GM19035 (cell line): Measurements from ENCODE around the gene EMC8.

ENCODE experiments used
- ATAC-seq: cut with Tn5 transposase; IDR thresholded peaks from one replicate; pipeline ENCODE4 v1.9.1; 2021; ENCODE audit not compliant: unreplicated experiment

EMC8 gene

DNA sequence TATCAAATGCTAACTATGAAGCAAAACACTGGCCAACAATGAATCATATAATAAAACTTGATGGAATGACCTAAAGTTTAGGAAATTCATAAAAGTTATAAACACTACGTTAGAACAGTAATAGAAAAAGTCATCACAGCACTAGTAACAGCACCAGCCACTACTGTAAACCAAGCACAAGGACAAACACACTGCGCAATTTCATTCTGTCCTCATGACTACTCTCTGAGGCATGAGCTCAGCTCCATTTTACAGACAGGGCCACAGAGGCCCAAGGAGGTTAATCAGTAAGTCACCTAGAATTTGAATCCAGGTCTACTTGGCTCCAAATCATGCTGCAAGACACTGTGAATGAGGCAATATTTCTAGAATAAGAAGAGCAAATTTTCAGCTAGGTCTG is 13.4 kb downstream of the EMC8 start:
- no peak for ATAC-seq

DNA sequence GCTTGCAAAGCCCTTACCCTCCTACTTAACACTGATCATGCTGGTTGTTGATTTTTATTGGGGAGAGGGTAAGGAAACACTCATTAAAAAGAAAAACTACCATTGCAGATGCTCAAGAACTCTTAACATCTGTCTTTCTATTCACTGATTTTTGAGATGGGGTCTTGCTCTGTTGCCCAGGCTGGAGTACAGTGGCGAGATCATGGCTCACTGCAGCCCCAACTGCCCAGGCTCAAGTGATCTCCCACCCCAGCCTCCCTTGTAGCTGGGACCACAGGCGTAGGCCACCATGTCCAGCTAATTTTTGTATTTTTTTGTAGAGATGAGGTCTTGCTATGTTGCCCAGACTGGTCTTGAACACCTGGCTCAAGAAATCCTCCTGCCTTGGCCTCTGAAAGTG is 14.5 kb downstream of the EMC8 start:
- ATAC-seq: no peak

DNA sequence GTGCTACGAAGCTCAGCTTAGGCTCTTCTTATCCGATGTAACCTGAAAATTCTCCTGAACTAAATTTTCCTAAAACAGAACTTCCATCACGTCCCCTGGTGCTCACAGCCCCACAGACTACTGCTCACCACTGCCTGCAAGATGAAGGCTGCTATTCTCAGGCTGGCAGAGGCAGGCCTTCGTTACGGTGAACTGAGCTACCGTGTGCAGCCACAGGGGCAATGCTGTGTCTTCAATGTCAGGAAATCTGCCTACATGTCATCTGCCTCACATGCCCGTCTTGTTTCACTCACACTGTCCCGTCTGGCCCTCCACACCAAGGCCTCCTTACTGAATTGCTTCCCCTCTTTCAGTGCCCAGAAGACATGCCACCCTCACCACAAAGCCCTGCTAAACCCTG is 15.9 kb downstream of the EMC8 start:
- ATAC-seq: no peak

DNA sequence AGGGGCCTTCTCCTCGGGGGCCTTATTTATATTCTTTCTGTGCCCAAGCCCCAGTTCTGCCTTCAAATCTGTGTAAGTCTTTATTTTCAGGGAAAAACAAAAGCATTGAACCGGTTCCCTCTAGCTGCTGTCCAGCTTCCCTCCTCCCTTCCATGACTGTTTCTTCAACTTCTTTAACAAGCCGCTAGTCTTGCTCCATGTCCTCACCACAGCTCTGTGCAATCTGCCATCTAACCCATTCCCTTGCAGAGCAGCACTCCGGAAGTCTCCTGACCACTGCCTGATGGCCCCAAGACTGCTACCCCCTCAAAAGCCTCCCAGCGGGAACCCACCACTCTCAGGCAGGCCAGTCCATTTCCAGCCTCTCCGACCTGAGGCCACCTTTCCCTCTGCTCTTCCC is 16.9 kb downstream of the EMC8 start:
- ATAC-seq: no peak

DNA sequence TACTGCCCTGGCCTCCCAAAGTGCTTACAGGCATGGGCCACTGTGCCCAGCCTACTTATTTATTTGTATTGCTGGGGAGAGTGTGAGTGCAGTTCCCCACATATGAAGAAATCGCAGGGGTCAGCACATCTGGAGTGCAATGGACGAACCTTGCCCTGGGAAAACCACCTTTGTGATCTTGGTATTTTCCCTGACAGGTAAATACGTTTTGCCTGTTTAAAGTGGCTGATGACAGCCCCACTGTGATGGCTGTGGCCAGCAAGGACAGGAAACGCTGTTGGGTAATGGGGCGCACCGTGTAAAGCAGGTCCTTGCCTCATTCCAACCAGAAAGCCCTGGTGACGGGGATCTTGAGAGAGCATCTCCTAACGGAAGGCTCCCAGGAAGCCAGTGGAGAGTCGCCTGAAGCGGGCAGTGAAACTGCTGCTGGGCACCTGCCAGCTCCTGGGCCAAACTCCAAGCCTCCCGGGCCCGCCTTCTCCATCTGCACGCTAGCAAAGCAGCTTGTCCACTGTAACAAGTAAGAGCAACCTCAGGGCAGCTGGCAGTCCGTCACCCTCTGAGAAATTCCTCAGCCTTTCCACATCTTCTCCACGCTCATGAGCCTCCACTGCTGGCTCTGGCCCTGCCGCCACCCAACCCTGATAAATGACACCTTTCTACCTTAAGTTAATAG is 17.5 kb downstream of the EMC8 start:
- no peak for ATAC-seq

DNA sequence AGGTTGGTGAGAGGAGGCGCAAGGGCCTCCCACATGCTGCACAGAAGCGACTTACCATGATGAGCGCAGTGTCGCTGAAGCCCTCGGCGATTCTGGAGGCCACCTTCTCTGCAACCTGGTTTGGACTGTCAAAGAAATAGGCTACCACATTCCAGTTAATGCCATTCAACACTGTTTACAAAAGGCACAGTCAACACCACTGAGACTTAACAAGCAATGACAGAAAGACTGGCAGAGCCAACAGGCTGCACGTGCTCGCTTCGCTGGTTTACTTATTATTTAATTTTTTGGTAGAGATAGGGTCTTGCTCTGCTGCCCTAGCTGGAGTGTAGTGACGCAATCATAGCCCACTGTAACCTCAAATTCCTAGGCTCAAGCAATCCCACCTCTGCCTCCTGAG is 18.2 kb downstream of the EMC8 start:
- no peak for ATAC-seq

DNA sequence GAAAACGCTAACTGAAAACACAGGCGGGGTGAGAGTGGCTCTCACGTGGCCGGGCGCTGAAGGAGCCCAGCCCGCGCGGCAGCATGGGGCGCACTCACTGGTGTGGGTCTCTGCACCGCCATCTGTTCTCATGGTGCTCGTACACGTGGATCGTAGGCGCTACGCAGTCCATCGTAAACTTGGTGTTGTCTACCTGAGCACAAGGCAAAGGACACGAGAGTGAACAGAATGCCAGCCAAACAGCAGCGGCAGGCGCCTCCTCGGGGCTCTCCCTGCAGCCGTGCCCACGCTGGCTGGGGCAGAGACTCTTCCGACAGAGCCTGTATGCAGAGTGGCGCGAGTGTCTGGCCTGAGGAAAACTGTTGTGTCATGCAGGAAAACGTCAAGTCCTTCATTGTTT is 19.1 kb downstream of the EMC8 start:
- ATAC-seq: no peak

DNA sequence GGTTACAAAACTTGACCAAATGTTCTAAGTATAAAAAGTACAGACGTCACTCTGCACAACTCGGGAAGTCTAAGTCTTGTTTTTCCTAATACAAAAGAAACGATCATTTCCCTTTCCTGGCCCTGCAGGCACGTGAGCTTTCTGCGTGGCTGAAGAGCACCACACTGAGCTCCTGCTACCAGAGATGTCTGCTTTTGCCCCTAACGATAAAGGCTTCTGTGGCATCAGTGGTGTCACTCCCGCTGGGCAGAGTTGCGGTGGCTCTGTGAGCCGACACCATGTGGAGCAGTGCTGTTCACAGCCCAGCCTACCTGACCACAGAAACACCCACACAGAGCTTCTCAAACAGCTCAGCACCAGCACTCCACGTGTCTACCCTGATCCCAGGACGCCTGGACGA is 20.5 kb downstream of the EMC8 start:
- no peak for ATAC-seq

DNA sequence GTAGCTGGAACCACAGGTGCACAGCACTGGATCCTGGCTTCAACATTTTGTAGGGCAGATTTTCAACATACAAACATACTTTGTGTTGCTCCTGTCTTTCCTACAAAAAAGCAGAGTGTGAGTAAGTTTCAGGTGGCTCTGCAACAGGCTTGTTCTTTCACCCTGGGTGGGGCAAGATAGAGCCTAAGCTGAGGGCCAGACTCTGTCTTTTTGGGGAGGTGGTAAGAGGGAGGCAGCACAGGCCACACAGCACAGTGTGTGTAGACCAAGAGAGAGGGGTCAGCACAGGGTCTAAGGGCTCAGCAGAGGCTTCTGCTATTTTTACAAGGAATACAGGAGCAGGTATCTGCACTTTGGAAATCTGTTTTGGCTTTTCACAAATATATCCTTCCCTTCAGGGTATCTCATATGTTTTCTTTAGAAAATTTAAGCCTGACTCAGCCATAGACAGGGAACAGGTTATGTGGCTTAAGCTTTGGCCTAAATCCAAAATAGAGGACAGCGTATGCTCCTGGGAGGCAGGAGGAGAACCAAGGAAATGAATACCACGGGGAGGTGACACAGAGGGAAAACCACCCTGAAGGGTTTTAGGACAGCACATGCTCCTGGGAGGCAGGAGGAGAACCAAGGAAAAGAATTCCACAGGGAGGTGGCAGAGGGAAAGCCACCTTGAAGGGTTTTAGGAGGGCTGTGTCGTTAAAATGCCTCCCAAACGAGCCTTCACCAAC is 21.6 kb downstream of the EMC8 start:
- ATAC-seq: no peak

DNA sequence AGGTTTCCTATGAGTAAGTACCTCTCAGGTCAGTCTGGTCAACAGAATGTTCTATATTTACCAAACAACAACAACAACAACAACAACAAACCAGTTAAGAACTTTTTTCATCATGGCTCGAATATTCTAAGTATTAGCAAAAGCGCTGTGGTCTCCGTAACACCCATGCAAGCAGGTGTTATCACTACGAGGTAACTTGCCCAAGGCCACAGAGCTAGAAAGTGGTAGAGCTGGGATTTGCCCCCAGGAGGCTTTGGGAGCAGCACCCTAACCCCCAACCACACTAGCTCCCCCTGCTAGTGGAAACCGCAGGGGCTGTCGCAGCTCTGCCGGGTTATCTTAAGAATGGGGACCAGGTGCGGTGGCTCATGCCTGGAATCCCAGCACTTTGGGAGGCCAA is 24.5 kb downstream of the EMC8 start:
- ATAC-seq: no peak

DNA sequence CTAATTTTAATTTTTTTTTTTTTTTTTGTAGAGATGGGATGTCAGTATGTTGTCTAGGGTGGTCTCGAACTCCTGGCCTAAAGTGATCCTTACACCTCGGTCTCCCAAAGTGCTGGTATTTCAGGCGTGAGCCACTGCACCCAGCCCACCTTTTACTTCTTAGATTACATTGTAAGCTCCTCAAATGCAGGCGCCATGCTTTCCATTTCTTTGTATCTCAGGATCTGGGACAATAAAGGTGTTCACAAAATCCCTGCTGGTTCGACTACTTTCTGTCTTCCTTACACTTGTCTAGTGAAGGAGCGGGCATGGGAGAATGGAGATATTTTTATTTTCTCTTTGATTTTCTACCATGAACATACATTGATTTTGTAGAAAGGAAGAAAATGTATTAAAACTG is 25.2 kb downstream of the EMC8 start:
- no peak for ATAC-seq

DNA sequence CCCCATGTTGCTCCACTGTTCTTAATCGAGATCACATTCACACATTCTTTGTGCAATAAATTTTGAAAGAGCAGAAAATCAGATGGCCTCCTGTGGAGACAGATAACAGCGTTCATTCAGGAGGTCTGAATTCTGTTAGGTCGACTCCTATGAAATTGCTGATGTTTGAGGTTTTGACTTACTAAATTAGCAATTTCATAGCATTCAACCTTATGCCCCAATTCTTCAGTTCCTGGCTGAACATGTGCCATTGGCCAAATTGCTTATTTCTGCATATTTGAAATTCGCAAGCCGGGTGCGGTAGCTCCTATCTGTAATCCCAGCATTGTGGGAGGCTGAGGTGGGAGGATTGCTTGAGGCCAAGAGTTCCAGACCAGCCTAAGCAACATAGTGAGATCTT is 26.3 kb downstream of the EMC8 start:
- no peak for ATAC-seq

DNA sequence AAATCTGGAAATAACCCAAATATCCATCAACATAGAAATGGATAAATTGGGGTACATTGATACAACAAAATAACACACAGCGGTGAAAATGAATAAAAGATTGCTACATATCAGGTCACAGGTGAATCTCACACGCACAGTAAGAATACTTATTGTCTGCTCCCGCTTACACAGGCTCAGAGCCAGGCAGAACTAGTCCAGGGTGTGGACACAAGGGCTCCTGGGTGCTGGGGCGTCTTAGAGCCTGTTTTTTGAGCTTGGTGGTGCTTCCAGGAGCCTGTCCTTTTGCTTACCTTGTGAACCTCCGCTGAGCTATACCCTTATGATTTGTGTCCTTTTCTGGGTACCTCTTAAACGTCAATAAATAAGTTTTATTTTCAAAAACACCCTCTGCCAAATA is 28.6 kb downstream of the EMC8 start:
- no peak for ATAC-seq

DNA sequence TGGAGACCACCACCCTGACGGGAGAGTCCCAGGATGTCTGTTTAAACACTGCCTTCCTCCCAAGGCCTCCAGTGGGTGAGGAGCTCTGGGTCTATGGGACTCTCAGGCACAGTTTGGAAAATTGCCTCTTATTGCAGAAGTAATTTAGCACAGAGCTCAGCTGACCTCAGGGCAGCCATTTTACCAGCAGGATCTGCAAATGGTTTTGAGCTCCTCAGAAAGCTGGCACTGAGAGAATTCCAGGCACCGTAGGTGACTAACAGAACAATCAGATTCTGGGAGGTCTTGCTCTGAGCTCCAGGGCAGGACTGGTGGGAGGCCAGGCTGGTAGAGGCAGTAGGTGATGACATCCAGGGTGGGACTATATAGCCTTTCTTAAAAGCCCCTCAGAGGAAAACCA is 31.1 kb downstream of the EMC8 start:
- ATAC-seq: no peak

DNA sequence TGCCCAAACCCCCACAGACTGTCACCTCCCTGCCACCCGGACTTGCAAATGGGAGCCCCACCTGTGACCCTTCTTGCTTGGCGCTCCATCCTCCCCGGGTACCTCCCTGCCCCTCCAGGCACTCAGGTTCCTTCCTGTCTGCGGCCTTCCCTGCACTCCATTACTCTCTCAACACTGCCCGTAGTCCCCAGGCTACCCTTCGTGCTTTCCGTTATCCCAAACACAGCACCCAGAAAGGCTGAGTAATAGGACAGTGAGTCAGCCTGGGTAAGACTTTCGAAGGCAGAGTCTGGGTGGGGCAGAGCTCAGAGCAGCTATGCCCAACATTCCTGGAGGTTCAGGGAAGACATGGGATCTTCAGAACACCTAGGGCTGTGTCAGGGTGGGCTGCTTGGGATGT is 31.8 kb downstream of the EMC8 start:
- no peak for ATAC-seq

DNA sequence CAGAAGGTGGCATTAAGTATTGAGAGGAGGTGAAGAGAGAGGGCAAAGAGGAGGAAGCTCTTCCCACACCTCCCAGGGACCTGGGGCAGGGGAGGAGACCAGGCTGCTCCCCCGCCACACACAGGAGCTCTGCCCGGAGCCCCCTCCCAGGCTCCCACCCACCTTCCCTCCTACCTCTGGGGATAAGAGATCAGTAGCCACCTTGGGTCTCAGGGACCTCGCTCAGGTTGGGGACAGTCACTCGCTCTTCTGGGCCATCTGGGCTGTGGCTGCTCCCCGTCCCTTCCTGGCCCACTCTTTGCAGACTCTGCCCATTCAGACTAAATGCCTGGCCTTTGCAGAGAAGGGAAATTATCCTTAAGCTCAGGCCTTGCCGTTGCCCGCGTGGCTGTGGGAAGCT is 33.6 kb downstream of the EMC8 start:
- no peak for ATAC-seq

DNA sequence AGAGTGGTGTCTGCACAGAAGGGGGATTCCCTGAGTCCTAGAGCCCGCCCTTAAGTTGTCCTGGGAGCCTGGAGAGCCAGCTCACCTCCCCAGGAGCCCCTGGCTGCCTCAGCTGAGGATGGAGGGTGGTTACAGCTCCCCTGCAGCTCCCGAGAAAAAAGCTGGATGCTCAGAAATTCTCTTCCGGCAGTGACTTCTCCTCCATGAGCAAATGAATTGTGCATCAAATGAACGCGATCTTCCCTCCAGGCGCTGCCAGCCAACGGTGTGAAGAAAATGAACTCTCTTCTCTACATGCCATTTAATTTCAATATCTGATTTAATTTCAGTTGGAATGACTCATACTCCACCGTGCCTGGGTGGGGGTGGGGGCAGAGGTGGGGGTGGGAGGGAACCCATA is 34.1 kb downstream of the EMC8 start:
- ATAC-seq: no peak

DNA sequence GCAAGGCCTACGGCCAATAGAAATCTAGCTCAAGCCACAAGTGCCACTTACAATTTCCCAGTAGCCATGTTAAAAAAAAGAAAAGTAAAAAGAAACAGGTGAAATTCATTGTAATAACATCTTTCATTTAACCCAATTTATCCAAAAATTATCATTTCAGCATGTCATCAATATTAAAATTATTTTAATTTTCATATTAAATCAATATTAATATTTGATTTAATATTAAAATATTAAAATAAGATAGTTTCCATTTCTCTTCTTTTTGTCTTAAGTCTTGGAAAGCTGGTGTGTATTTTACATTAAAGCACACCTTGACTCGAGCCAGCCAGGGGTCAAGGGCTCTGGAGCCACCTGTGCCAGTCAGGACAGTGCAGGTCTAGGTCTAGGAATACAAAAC is 35.7 kb downstream of the EMC8 start:
- no peak for ATAC-seq

DNA sequence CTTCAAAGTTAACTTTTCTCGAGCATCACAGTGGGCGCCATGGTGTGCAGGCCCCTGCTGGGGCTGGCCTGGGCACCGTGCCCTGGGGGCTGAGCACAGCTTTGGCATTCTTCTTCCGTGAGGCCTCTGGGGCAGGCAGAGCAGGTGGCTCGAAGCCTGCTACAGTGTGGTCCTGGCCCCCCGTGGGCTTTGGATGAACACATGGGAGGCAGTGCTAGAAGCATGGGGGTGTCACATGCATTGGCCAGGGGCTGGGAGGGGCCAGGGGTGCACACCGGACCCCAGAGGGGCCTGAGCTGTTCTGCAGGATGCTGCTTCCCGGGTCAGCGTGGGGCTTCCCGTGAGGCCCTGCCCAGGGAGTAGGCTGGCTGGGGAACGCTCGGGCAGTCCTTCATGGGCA is 36.4 kb downstream of the EMC8 start:
- no peak for ATAC-seq

DNA sequence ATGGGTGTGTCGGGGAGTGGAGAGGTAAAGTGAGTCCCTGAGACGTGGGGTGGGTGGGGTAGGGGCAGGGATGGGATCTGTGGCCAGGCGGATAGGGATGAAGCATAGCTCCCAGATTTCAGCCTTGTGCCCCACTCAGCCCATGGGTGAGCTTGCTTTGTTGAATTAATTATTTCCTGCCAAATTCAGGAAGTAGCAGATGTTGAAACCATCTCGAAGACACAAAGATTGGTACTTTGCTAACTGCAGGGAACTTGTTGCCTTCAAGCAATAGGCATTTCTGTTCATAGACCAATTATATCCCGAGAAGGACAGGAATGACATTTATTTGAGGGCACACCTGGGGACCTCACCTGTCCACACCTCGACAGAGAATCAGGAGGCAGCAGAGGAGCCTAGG is 37.5 kb downstream of the EMC8 start:
- ATAC-seq: no peak

DNA sequence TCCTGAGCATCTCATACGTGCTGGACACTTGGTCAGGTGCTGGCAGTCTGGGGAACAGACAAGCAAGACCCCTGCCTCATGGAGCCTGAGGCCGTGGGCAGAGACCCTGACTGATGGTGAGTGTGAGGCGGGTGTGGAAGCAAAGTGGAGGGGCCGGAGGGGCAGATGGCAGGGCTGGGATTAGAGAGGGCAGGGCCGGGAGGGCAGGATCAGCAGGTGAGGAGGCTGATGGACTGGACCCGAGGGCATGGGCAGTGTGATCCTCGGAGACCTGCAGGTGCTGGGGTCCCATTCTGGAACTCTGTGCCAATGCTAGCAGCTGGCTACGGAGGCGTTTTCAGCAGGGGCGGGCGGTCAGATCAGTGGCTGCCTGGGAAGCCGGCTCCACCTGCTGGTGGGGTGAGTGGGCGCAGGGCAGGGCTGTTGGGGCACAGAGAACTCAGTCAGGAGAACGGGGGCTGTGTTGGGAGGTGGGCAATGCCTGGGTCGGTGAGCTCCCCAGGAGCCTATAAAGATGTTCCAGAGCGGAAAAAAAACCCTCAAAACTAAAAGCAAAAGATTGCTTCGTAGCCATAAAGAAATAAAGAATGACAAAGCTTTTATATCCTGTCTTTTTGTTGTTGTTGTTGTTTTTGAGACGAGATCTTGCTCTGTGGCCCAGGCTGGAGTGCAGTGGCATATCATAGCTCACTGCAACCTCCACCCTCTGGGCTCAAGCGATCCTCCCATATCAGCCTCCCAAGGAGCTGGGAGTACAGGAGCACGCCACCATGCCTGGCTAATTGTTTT is 39.5 kb downstream of the EMC8 start:
- ATAC-seq: no peak

DNA sequence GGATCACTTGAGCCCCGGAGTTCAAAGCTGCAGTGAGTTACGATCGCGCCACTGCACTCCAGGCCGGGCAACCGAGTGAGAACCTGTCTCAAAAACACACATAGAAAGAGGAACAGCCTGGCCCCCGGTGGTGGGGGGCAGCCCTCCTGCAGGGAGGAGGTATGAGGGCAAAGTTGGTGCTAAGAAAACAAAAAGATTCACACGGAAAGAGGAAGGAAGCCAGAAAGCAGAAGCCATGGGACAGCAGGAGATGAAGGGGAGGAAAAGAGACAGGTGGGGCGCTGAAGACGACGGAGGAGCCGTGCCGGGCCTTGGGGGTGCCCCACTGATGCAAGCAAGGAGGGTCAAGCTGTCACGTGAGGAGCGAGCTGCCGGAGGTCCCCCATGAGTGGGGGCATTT is 40.2 kb downstream of the EMC8 start:
- ATAC-seq: no peak
